SK-N-SH (cell line): ENCODE results near the gene ORC4.

ENCODE experiments used
- CHD2 ChIP-seq: fragments of 150-350 bp; IDR thresholded peaks from 2 replicates; pipeline ENCODE4 v1.6.1; 2018; ENCODE audit warnings: low read length; ENCODE audit not compliant: partially characterized antibody
- CTCF ChIP-seq: fragments of 200-600 bp; sonication (generic); IDR thresholded peaks from 2 replicates; pipeline ENCODE4 v1.6.1; 2017; ENCODE audit warnings: antibody characterized with exemption, mild to moderate bottlenecking, moderate library complexity
- ELF1 ChIP-seq: IDR thresholded peaks from 2 replicates; pipeline ENCODE4 v1.4.0; 2012
- EP300 ChIP-seq, 2 experiments: IDR thresholded peaks; 2 replicates each; pipeline versions ENCODE4 v1.4.0 to v1.6.1; 2012; ENCODE audit warnings: borderline replicate concordance in 1 of 2, low read depth in 1 of 2, low read length in 1 of 2
- EZH2phosphoT487 ChIP-seq: fragments of 200-600 bp; sonication (generic); IDR thresholded peaks from 2 replicates; pipeline ENCODE4 v1.6.1; 2017; ENCODE audit warnings: low read depth, mixed run types, mild to moderate bottlenecking, antibody characterized with exemption, moderate library complexity, borderline replicate concordance
- FOXJ3 ChIP-seq: sonication (generic); formaldehyde crosslinking; IDR thresholded peaks from 2 replicates; pipeline ENCODE4 v1.5.1; 2020; ENCODE audit warnings: mild to moderate bottlenecking, missing genetic modification reagents
- FOXM1 ChIP-seq: IDR thresholded peaks from 2 replicates; pipeline ENCODE4 v1.4.0; 2012; ENCODE audit warnings: low read depth, mild to moderate bottlenecking
- GABPA ChIP-seq: IDR thresholded peaks from 2 replicates; pipeline ENCODE4 v1.4.0; 2012; ENCODE audit warnings: low read depth, mild to moderate bottlenecking
- MAX ChIP-seq: IDR thresholded peaks from 2 replicates; pipeline ENCODE4 v1.4.0; 2012; ENCODE audit warnings: low read depth
- POLR2AphosphoS5 ChIP-seq: IDR thresholded peaks from 2 replicates; pipeline ENCODE4 v1.6.1; 2012; ENCODE audit warnings: low read depth, low read length
- RXRA ChIP-seq: IDR thresholded peaks from 2 replicates; pipeline ENCODE4 v1.4.0; 2012; ENCODE audit warnings: low read depth, mild to moderate bottlenecking, borderline replicate concordance
- TAF1 ChIP-seq: IDR thresholded peaks from 2 replicates; pipeline ENCODE4 v1.6.1; 2012; ENCODE audit warnings: low read depth, mild to moderate bottlenecking, low read length, moderate library complexity, borderline replicate concordance

GRCh38 chr2:147999126-147999525 is 21.4 kb downstream of the ORC4 start:
- TF ChIP-seq EZH2phosphoT487, result no peak
- TF ChIP-seq FOXJ3 (CRISPR knock-in tag), result no peak
- no peak for TF ChIP-seq CTCF
- no peak for TF ChIP-seq MAX
- TF ChIP-seq EP300 (IDR thresholded peaks at IDR 0.05; ENCODE audit: borderline replicate concordance in 1 of 2, low read depth in 1 of 2, low read length in 1 of 2), result no peak
- no peak for TF ChIP-seq RXRA
- no peak for TF ChIP-seq GABPA
- no peak for TF ChIP-seq CHD2
- TF ChIP-seq ELF1, result no peak
- TF ChIP-seq FOXM1, result no peak
- no peak for TF ChIP-seq TAF1
- TF ChIP-seq POLR2AphosphoS5, result no peak
